IMR-90 (cell line): Measurements from ENCODE around the gene POLE4. TPM values are rescaled to one million over a fixed set of nuclear protein-coding genes. Genes with fewer than 3 reads are reported as not detected.

ENCODE experiments used
- ATAC-seq: fragments of 200-7000 bp; cut with Tn5 transposase; 2 replicates; pipeline ENCODE4 v1.9.1; 2020; ENCODE audit warnings: low read depth, mild to moderate bottlenecking, moderate library complexity
- BruUV-seq: library from RNA; stranded (reverse); fragments of 400-500 nt; replicated peaks from 2 replicates; lab custom pipeline; 2021; lab: Mats Ljungman, UMichigan
- CTCF ChIA-PET: fragments of 300-600 bp; formaldehyde crosslinking; extraction: SDS; loops from one replicate; lab custom pipeline; 2021; ENCODE audit warnings: antibody characterized with exemption; lab: Yijun Ruan, JAX
- POLR2A ChIA-PET: fragments of 300-600 bp; sonication (Branson Sonifier 250); formaldehyde crosslinking; loops from one replicate; lab custom pipeline; 2022; ENCODE audit warnings: antibody characterized with exemption; ENCODE audit not compliant: unreplicated experiment; lab: Charles Lee
- DNase-seq: peaks from one replicate; pipeline ENCODE4 v3.0.0; 2013
- H2AFZ ChIP-seq: replicated peaks from 2 replicates; pipeline ENCODE3; 2013; ENCODE audit warnings: low read length, mild to moderate bottlenecking; ENCODE audit not compliant: poor library complexity
- H2AK5ac ChIP-seq: 2 replicates; pipeline ENCODE4 v1.6.1; 2013; ENCODE audit warnings: low read depth, low read length, inconsistent platforms
- H2AK9ac ChIP-seq: replicated peaks from 2 replicates; pipeline ENCODE3; 2013; ENCODE audit warnings: mild to moderate bottlenecking, low read depth, low read length, moderate library complexity; ENCODE audit not compliant: poor library complexity
- H2BK120ac ChIP-seq: 2 replicates; pipeline ENCODE4 v1.6.1; 2013; ENCODE audit warnings: low read depth, low read length, inconsistent platforms
- H2BK15ac ChIP-seq: 3 replicates; pipeline ENCODE4 v1.6.1; 2013; ENCODE audit warnings: low read depth, low read length, inconsistent platforms
- H2BK20ac ChIP-seq: 2 replicates; pipeline ENCODE4 v1.6.1; 2013; ENCODE audit warnings: low read depth, mild to moderate bottlenecking, inconsistent platforms, low read length, moderate library complexity
- H2BK5ac ChIP-seq: 2 replicates; pipeline ENCODE4 v1.6.1; 2013; ENCODE audit warnings: mild to moderate bottlenecking, low read depth, low read length, inconsistent platforms; ENCODE audit not compliant: poor library complexity, severe bottlenecking
- H3K14ac ChIP-seq: replicated peaks from 2 replicates; pipeline ENCODE4 v1.6.1; 2013; ENCODE audit warnings: low read depth, low read length, inconsistent platforms
- H3K18ac ChIP-seq: 2 replicates; pipeline ENCODE4 v1.6.1; 2013; ENCODE audit warnings: low read depth, low read length, control low read depth
- H3K23ac ChIP-seq: 2 replicates; pipeline ENCODE4 v1.6.1; 2013; ENCODE audit warnings: low read depth, low read length, inconsistent platforms
- H3K27ac ChIP-seq: 2 replicates; pipeline ENCODE4 v1.5.1; 2013; ENCODE audit warnings: mild to moderate bottlenecking, control low read depth, low read length; ENCODE audit not compliant: insufficient read depth
- H3K27me3 ChIP-seq: 2 replicates; pipeline ENCODE4 v1.6.1; 2013; ENCODE audit warnings: low read length; ENCODE audit not compliant: control insufficient read depth, insufficient read depth
- H3K36me3 ChIP-seq: 2 replicates; pipeline ENCODE4 v1.6.1; 2013; ENCODE audit warnings: low read length, mixed read lengths; ENCODE audit not compliant: control insufficient read depth, insufficient read depth
- H3K4ac ChIP-seq: 2 replicates; pipeline ENCODE4 v1.6.1; 2013; ENCODE audit warnings: low read depth, low read length, inconsistent platforms
- H3K4me1 ChIP-seq: 2 replicates; pipeline ENCODE4 v1.6.1; 2013; ENCODE audit warnings: low read length, mixed read lengths; ENCODE audit not compliant: control insufficient read depth, insufficient read depth
- H3K4me2 ChIP-seq: 2 replicates; pipeline ENCODE4 v1.6.1; 2013; ENCODE audit warnings: low read depth, mild to moderate bottlenecking, control low read depth, low read length, moderate library complexity
- H3K4me3 ChIP-seq: 2 replicates; pipeline ENCODE4 v1.5.1; 2013; ENCODE audit warnings: low read depth, mild to moderate bottlenecking, control low read depth, low read length, moderate library complexity; ENCODE audit not compliant: insufficient read depth
- H3K56ac ChIP-seq: 2 replicates; pipeline ENCODE4 v1.6.1; 2013; ENCODE audit warnings: low read length, inconsistent platforms; ENCODE audit not compliant: insufficient read depth; ENCODE audit errors: extremely low read depth
- H3K79me1 ChIP-seq, 2 experiments: 2 replicates each; pipeline ENCODE4 v1.6.1; 2013; ENCODE audit warnings: low read length in 2 of 2, inconsistent platforms in 1 of 2, low read depth in 1 of 2
- H3K9ac ChIP-seq: 2 replicates; pipeline ENCODE4 v1.6.1; 2013; ENCODE audit warnings: low read depth, low read length, control low read depth
- H3K9me1 ChIP-seq: 2 replicates; pipeline ENCODE4 v1.6.1; 2013; ENCODE audit warnings: low read length, inconsistent platforms; ENCODE audit not compliant: insufficient read depth
- H3K9me3 ChIP-seq: 2 replicates; pipeline ENCODE4 v1.6.1; 2013; ENCODE audit warnings: low read length; ENCODE audit not compliant: control insufficient read depth, insufficient read depth
- H4K20me1 ChIP-seq: 2 replicates; pipeline ENCODE4 v1.6.1; 2013; ENCODE audit warnings: low read length, inconsistent platforms; ENCODE audit not compliant: insufficient read depth
- H4K5ac ChIP-seq: 2 replicates; pipeline ENCODE4 v1.6.1; 2013; ENCODE audit warnings: mild to moderate bottlenecking, low read depth, low read length, control low read depth
- H4K8ac ChIP-seq, 2 experiments: 2 replicates each; pipeline ENCODE4 v1.6.1; 2013; ENCODE audit warnings: low read depth in 2 of 2, low read length in 2 of 2, control low read depth in 1 of 2, inconsistent platforms in 1 of 2
- H4K91ac ChIP-seq: 2 replicates; pipeline ENCODE4 v1.6.1; 2013; ENCODE audit warnings: low read depth, low read length, inconsistent platforms; ENCODE audit not compliant: insufficient read depth
- BHLHE40 ChIP-seq: fragments of 150-350 bp; IDR thresholded peaks from 2 replicates; pipeline ENCODE4 v1.6.1; 2016; ENCODE audit warnings: mild to moderate bottlenecking, low read depth, low read length
- CEBPB ChIP-seq: IDR thresholded peaks from 2 replicates; pipeline ENCODE4 v1.6.1; 2012; ENCODE audit warnings: low read depth, low read length, improper control_type of control experiment
- CHD1 ChIP-seq: IDR thresholded peaks from 2 replicates; pipeline ENCODE4 v1.6.1; 2012; ENCODE audit warnings: low read depth, low read length, improper control_type of control experiment
- CTCF ChIP-seq: conservative IDR thresholded peaks from 2 replicates; pipeline ENCODE4 v1.5.1; 2012; ENCODE audit warnings: mild to moderate bottlenecking, low read depth, low read length, improper control_type of control experiment
- FOS ChIP-seq: fragments of 150-350 bp; IDR thresholded peaks from 2 replicates; pipeline ENCODE4 v1.6.1; 2016; ENCODE audit warnings: low read depth, low read length
- MAFK ChIP-seq: IDR thresholded peaks from 2 replicates; pipeline ENCODE4 v1.6.1; 2012; ENCODE audit warnings: low read depth, low read length, improper control_type of control experiment
- MAZ ChIP-seq: IDR thresholded peaks from 2 replicates; pipeline ENCODE4 v1.6.1; 2012; ENCODE audit warnings: low read depth, mild to moderate bottlenecking, low read length, improper control_type of control experiment, moderate library complexity, borderline replicate concordance
- MXI1 ChIP-seq: IDR thresholded peaks from 2 replicates; pipeline ENCODE4 v1.6.1; 2012; ENCODE audit warnings: low read depth, mild to moderate bottlenecking, low read length, moderate library complexity, borderline replicate concordance
- NFE2L2 ChIP-seq: fragments of 150-350 bp; IDR thresholded peaks from 2 replicates; pipeline ENCODE4 v1.6.1; 2016; ENCODE audit warnings: low read depth, mild to moderate bottlenecking, low read length
- POLR2A ChIP-seq: IDR thresholded peaks from 2 replicates; pipeline ENCODE4 v1.6.1; 2012; ENCODE audit warnings: mild to moderate bottlenecking, low read depth, low read length
- RAD21 ChIP-seq: IDR thresholded peaks from 2 replicates; pipeline ENCODE4 v1.6.1; 2012; ENCODE audit warnings: low read length, improper control_type of control experiment
- RCOR1 ChIP-seq: IDR thresholded peaks from 2 replicates; pipeline ENCODE4 v1.6.1; 2012; ENCODE audit warnings: mild to moderate bottlenecking, low read length, improper control_type of control experiment; ENCODE audit not compliant: insufficient replicate concordance
- RFX5 ChIP-seq: IDR thresholded peaks from 2 replicates; pipeline ENCODE4 v1.8.0; 2012; ENCODE audit warnings: low read depth, mild to moderate bottlenecking, low read length, moderate library complexity
- SMC3 ChIP-seq: fragments of 150-350 bp; IDR thresholded peaks from 2 replicates; pipeline ENCODE4 v1.6.1; 2016; ENCODE audit warnings: low read depth, mild to moderate bottlenecking, antibody characterized with exemption, low read length, moderate library complexity
- WGBS, 2 experiments: methylation state at CpG; one replicate each; pipeline versions ENCODE4 v1.1.5 to v1.1.7; 2013; ENCODE audit warnings: missing lambda C conversion rate in 2 of 2; ENCODE audit not compliant: insufficient read length in 1 of 2; ENCODE audit errors: extremely low coverage in 2 of 2; 5-methylcytosine and 5-hydroxymethylcytosine counted together
- dilution Hi-C: fragments of 300-500 bp; cut with HindIII; formaldehyde crosslinking; loops from one replicate; pipeline ENCODE4 v1.14.3; 2018; ENCODE audit warnings: low sequenced_read_pairs; ENCODE audit not compliant: unreplicated experiment
- in situ Hi-C: fragments of 300-500 bp; cut with MboI; formaldehyde crosslinking; loops from 3 replicates; pipeline ENCODE4 v1.14.3; 2019; ENCODE audit warnings: low sequenced_read_pairs, inconsistent platforms, mixed read lengths
- intact Hi-C: fragments of 100-400 bp; cut with micrococcal nuclease; formaldehyde crosslinking; loops from 2 replicates; pipeline ENCODE4 v1.10.0; 2022
- polyA plus RNA-seq, 3 experiments: library from polyadenylated mRNA; depleted of rRNA; stranded (reverse); fragments of >200 nt; gene quantifications; 2 replicates each; pipeline ENCODE4 v1.2.3, GENCODE V29; 2012; ENCODE audit warnings: low replicate concordance in 1 of 3
- total RNA-seq: library from RNA; depleted of rRNA; stranded (reverse); fragments of >200 nt; gene quantifications from 2 replicates; pipeline ENCODE4 v1.2.3, GENCODE V29; 2012
- TF ChIP-seq, protein P1 (sequence below): fragments of 150-350 bp; IDR thresholded peaks from 2 replicates; pipeline ENCODE4 v1.6.1; 2016; ENCODE audit warnings: low read depth, mild to moderate bottlenecking, low read length, moderate library complexity, borderline replicate concordance
- TF ChIP-seq, protein P2 (sequence below): fragments of 150-350 bp; IDR thresholded peaks from 2 replicates; pipeline ENCODE4 v1.6.1; 2017; ENCODE audit warnings: mild to moderate bottlenecking, antibody characterized with exemption, low read length, low read depth

Gene POLE4
- total and polyA plus RNA-seq, 2 of the 4 experiments (the other 2 are of a cell fraction) = 9.0 to 23.9 TPM

DNA sequence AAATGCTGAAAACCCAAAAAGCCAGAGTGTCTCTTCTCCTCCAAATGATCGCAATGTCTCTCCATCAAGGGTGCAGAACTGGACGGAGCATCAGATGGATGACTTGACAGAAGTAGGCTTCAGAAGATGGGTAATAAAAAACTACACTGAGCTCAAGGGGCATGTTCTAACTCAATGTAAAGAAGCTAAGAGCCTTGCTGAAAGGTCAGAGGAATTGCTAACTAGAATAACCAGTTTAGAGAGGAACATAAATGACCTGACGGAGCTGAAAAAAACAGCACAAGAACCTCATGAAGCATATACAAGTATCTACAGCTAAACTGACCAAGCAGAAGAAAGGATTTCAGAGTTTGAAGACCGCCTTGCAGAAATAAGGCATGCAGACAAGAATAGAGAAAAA lies 9.7 kb upstream of the POLE4 start:
- CTCF ChIA-PET = no interaction called here
- POLR2A ChIA-PET = no interaction called here
- ATAC-seq = no peak

More for the DNA sequence above, 9.7 kb upstream of the POLE4 start:
- Histone ChIP-seq H3K9me3 (peaks cover 3% of the 10 kb centered on the region; the same call in 1 of the 2 replicates), H3K27ac (no peak overlapping the region), H3K27me3 (no peaks in the 10 kb centered on the region), H4K91ac (no peak overlapping the region), H3K56ac (no peak overlapping the region), H3K36me3 (no peaks in the 10 kb centered on the region), H2AK9ac (no peak overlapping the region), H3K79me1 (peaks cover 0 to 5% of the 10 kb centered on the region in 2 experiments; a peak in 1 of 4 replicates), H3K4me1 (peaks cover 2% of the 10 kb centered on the region; the same call in 1 of the 2 replicates), H3K14ac (no peak overlapping the region), H3K9me1 (no peaks in the 10 kb centered on the region), H4K8ac (no peak overlapping the region), H3K23ac (no peak overlapping the region), H2AFZ (no peak overlapping the region), H4K20me1 (peaks cover 3% of the 10 kb centered on the region; the same call in 1 of the 2 replicates), H3K4ac (no peak overlapping the region), H2BK120ac (no peak overlapping the region), H3K4me3 (no peak overlapping the region), H2BK20ac (no peak overlapping the region), H3K4me2 (no peak overlapping the region), H2AK5ac (no peak overlapping the region), H3K18ac (no peak overlapping the region), H3K9ac (no peak overlapping the region), H2BK5ac (no peak overlapping the region), H2BK15ac (no peak overlapping the region), H4K5ac (no peak overlapping the region)
- DNase-seq = no peak
- dilution Hi-C loops = no loop called here
- BruUV-seq = no TSS peak
- no CpG with 5 or more reads among the region's 4 CpGs for WGBS, 2 experiments
- TF ChIP-seq MXI1 (no peak), MAZ (no peak), RCOR1 (no peak), CEBPB (no peak), CTCF (no peak), BHLHE40 (no peak), RAD21 (no peak), FOS (no peak), MAFK (no peak), RFX5 (no peak), CHD1 (no peak), SMC3 (no peak), NFE2L2 (no peak), POLR2A (no peak)
- TF ChIP-seq, protein P1, sequence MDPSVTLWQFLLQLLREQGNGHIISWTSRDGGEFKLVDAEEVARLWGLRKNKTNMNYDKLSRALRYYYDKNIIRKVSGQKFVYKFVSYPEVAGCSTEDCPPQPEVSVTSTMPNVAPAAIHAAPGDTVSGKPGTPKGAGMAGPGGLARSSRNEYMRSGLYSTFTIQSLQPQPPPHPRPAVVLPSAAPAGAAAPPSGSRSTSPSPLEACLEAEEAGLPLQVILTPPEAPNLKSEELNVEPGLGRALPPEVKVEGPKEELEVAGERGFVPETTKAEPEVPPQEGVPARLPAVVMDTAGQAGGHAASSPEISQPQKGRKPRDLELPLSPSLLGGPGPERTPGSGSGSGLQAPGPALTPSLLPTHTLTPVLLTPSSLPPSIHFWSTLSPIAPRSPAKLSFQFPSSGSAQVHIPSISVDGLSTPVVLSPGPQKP = no peak
- TF ChIP-seq, protein P2, sequence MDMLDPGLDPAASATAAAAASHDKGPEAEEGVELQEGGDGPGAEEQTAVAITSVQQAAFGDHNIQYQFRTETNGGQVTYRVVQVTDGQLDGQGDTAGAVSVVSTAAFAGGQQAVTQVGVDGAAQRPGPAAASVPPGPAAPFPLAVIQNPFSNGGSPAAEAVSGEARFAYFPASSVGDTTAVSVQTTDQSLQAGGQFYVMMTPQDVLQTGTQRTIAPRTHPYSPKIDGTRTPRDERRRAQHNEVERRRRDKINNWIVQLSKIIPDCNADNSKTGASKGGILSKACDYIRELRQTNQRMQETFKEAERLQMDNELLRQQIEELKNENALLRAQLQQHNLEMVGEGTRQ = no peak
- intact Hi-C loops = no loop called here
- in situ Hi-C loops = no loop called here
